ENCODE measurements around the gene XAGE1A.
"Not testable (repeated sequence)": the region's sequence is repeated elsewhere in the genome, so short reads cannot be mapped to it uniquely, and the experiment has no call there.

The XAGE1A gene

GRCh38 chrX:52495545-52496418 lies at the start of gene XAGE1A:
TSS of gene XAGE1A (plus strand) at chrX:52495808. CDS start at chrX:52497362, 1,554 bp downstream.
- not testable (repeated sequence) for DNase-seq

GRCh38 chrX:52452031-52452430 lies 43.6 kb upstream of the XAGE1A start:
- not testable (repeated sequence) for DNase-seq

- DNase-seq, result not testable (repeated sequence)
Measured at GRCh38 chrX:52471301-52471700, 24.3 kb upstream of the XAGE1A start.

- DNase-seq, result not testable (repeated sequence)
Measured at GRCh38 chrX:52496419-52496772, 788 bp downstream of the XAGE1A start.

- not testable (repeated sequence) for DNase-seq
Measured at GRCh38 chrX:52501362-52501761, 5.8 kb downstream of the XAGE1A start.

- DNase-seq, result no peak
Measured at GRCh38 chrX:52504551-52504950, 8.9 kb downstream of the XAGE1A start.

GRCh38 chrX:52507331-52507730 lies 11.7 kb downstream of the XAGE1A start:
- no peak for DNase-seq

- DNase-seq, result no peak
Measured at GRCh38 chrX:52509916-52510315, 14.3 kb downstream of the XAGE1A start.

GRCh38 chrX:52511126-52511525 lies 15.5 kb downstream of the XAGE1A start:
- not testable (repeated sequence) for DNase-seq

- DNase-seq, result not testable (repeated sequence)
Measured at GRCh38 chrX:52516110-52516986, 20.7 kb downstream of the XAGE1A start.

GRCh38 chrX:52516987-52517325 lies 21.3 kb downstream of the XAGE1A start, which contains the start of gene XAGE1B:
TSS of gene XAGE1B (minus strand) at chrX:52517063. CDS start at chrX:52515527, 1,536 bp downstream.
- DNase-seq, result not testable (repeated sequence)

- not testable (repeated sequence) for DNase-seq
Measured at GRCh38 chrX:52541051-52541450, 45.4 kb downstream of the XAGE1A start.

- DNase-seq, result no peak
Measured at GRCh38 chrX:52542311-52542710, 46.7 kb downstream of the XAGE1A start.

GRCh38 chrX:52544147-52544840 lies 48.7 kb downstream of the XAGE1A start:
- no peak for DNase-seq

- not testable (repeated sequence) for DNase-seq
Measured at GRCh38 chrX:52548769-52549168, 53.2 kb downstream of the XAGE1A start.
